HG03159 (cell line): ENCODE results near the gene KAZN.

Source experiments
- ATAC-seq: cut with Tn5 transposase; IDR thresholded peaks from one replicate; pipeline ENCODE4 v1.9.1; 2021; ENCODE audit warnings: mild to moderate bottlenecking, moderate library complexity; ENCODE audit not compliant: unreplicated experiment

Gene KAZN

GRCh38 chr1:14784790-14785773 is 186.6 kb downstream of the KAZN start:
- ATAC-seq: no peak

GRCh38 chr1:14786109-14786675 is 187.7 kb downstream of the KAZN start:
- ATAC-seq: no peak

GRCh38 chr1:14786681-14787080 is 188.2 kb downstream of the KAZN start:
- ATAC-seq: no peak

GRCh38 chr1:14787604-14788003 is 189.1 kb downstream of the KAZN start:
- no peak for ATAC-seq

GRCh38 chr1:14788080-14788479 is 189.6 kb downstream of the KAZN start:
- no peak for ATAC-seq

- ATAC-seq: no peak
Measured at GRCh38 chr1:14790982-14791381, 192.5 kb downstream of the KAZN start.

- ATAC-seq: no peak
Measured at GRCh38 chr1:14791654-14792053, 193.2 kb downstream of the KAZN start.

GRCh38 chr1:14794136-14794768 is 195.8 kb downstream of the KAZN start:
- no peak for ATAC-seq

- no peak for ATAC-seq
Measured at GRCh38 chr1:14794906-14795305, 196.4 kb downstream of the KAZN start.

GRCh38 chr1:14795589-14795988 is 197.1 kb downstream of the KAZN start:
- no peak for ATAC-seq

GRCh38 chr1:14800014-14800413 is 201.5 kb downstream of the KAZN start:
- ATAC-seq: no peak

- ATAC-seq: no peak
Measured at GRCh38 chr1:14800500-14801076, 202.1 kb downstream of the KAZN start.

GRCh38 chr1:14803002-14803789 is 204.7 kb downstream of the KAZN start:
- ATAC-seq: no peak

- no peak for ATAC-seq
Measured at GRCh38 chr1:14804626-14805025, 206.1 kb downstream of the KAZN start.

GRCh38 chr1:14806772-14807171 is 208.3 kb downstream of the KAZN start:
- no peak for ATAC-seq

- ATAC-seq: no peak
Measured at GRCh38 chr1:14808768-14809167, 210.3 kb downstream of the KAZN start.

GRCh38 chr1:14809191-14809981 is 210.9 kb downstream of the KAZN start:
- ATAC-seq: no peak

- ATAC-seq: no peak
Measured at GRCh38 chr1:14810595-14811361, 212.3 kb downstream of the KAZN start.

- no peak for ATAC-seq
Measured at GRCh38 chr1:14811573-14811972, 213.1 kb downstream of the KAZN start.
